ENCODE measurements around the gene CBX4.

Gene CBX4

GRCh38 chr17:79785900-79786810 lies 53.1 kb downstream of the CBX4 start:
- DNase-seq = no peak

GRCh38 chr17:79785017-79785899 lies 54.0 kb downstream of the CBX4 start:
- no peak for DNase-seq

- no peak for DNase-seq
These were observed 54.8 kb downstream of the CBX4 start for GRCh38 chr17:79784353-79785016.

- DNase-seq = no peak
These were observed 55.3 kb downstream of the CBX4 start for GRCh38 chr17:79783891-79784290.
